ENCODE results near the gene PYGM.

- no peak for TF ChIP-seq CTCF (IDR thresholded peaks at IDR 0.05)
- no peak for TF ChIP-seq POLR2A (IDR thresholded peaks at IDR 0.05)
- no peak for TF ChIP-seq POLR2AphosphoS5 (IDR thresholded peaks at IDR 0.05)
- TF ChIP-seq EP300 (IDR thresholded peaks at IDR 0.05) = no peak
Measured at GRCh38 chr11:64721359-64721699, 38.4 kb downstream of the PYGM start.
